Parathyroid adenoma (tissue), 2 donors: Measurements from ENCODE around the gene HS3ST2.

Experiments
- H2AFZ ChIP-seq: fragments of 300-600 bp; sonication (generic); one replicate; pipeline ENCODE4 v1.7.0; 2017; ENCODE audit warnings: antibody characterized with exemption, mild to moderate bottlenecking
- H3K27ac ChIP-seq: fragments of 300-600 bp; sonication (generic); one replicate; pipeline ENCODE4 v1.7.0; 2017
- H3K27me3 ChIP-seq: fragments of 300-600 bp; sonication (generic); one replicate; pipeline ENCODE4 v1.7.0; 2017; ENCODE audit warnings: low read length; ENCODE audit not compliant: control insufficient read depth, insufficient read depth
- H3K36me3 ChIP-seq: fragments of 300-600 bp; sonication (generic); one replicate; pipeline ENCODE4 v1.7.0; 2017; ENCODE audit warnings: low read length; ENCODE audit not compliant: control insufficient read depth, insufficient read depth
- H3K4me1 ChIP-seq: fragments of 300-600 bp; sonication (generic); one replicate; pipeline ENCODE4 v1.7.0; 2017; ENCODE audit warnings: control low read depth
- H3K4me2 ChIP-seq: fragments of 300-600 bp; sonication (generic); one replicate; pipeline ENCODE4 v1.7.0; 2017; ENCODE audit warnings: low read length
- H3K4me3 ChIP-seq: fragments of 300-600 bp; sonication (generic); one replicate; pipeline ENCODE4 v1.7.0; 2017; ENCODE audit warnings: low read depth, low read length
- H3K79me2 ChIP-seq: fragments of 300-600 bp; sonication (generic); one replicate; pipeline ENCODE4 v1.7.0; 2017; ENCODE audit warnings: control low read depth
- H3K9ac ChIP-seq: fragments of 300-600 bp; sonication (generic); one replicate; pipeline ENCODE4 v1.7.0; 2017; ENCODE audit warnings: mild to moderate bottlenecking
- H3K9me3 ChIP-seq: fragments of 300-600 bp; sonication (generic); one replicate; pipeline ENCODE4 v1.7.0; 2017; ENCODE audit warnings: low read length; ENCODE audit not compliant: control insufficient read depth
- CTCF ChIP-seq: fragments of 300-600 bp; sonication (generic); IDR thresholded peaks from one replicate; pipeline ENCODE4 v1.7.0; 2017; ENCODE audit warnings: antibody characterized with exemption, mild to moderate bottlenecking
- donor health status: primary hyperparathyroidism.

Gene HS3ST2

DNA sequence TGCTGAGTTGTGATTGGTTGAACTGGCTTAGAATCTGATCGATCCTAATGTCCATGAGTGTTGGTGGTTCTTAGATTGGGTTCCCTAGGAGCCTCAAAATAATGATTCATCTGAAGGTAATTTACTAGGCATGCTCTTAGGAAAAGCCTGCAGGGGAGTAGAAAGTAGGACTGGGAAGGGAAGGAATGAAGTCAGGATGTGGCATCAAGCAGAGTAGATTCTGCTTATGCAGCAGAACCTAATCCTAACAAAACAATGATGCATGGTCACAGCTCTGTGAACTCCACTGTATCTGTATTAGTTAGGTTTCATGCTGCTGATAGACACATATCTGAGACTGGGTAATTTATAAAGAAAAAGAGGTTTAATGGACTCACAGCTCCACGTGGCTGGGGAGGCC, 132.5 kb downstream of the HS3ST2 start:
- Histone ChIP-seq H3K27me3 (no peaks in the 10 kb centered on the region), H2AFZ (no peak overlapping the region), H3K4me3 (no peak overlapping the region), H3K27ac (no peak overlapping the region), H3K79me2 (no peaks in the 10 kb centered on the region), H3K9me3 (no peaks in the 10 kb centered on the region), H3K4me2 (no peak overlapping the region), H3K36me3 (no peaks in the 10 kb centered on the region), H3K9ac (no peak overlapping the region), H3K4me1 (peaks cover 5% of the 10 kb centered on the region)
- no peak for TF ChIP-seq CTCF

DNA sequence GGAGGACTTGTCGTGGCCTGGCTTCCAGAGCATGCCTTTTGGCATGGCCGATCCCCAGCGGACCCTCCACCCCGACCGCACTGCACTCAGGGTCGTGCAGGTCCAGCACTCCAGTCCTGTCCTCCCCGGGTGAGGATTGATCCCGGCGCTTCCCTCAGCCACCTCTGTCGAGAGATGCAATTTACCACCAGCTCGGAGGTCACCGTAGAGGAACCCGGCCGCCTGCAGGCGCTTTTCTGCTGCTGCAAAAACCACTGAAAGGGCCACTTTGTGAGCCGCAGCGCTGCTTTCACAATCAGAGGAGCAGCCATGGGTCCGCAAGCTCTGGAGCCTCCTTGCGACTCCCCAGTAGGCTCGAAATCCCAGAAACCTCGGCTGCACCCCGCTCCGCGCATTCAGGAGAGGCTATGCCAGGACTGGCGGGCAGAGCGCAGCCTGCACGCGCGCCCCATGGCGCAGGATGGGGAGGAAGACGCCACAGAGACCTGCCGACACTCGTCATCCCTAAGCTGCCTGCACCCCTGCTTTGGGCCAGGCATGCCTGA, 134.2 kb downstream of the HS3ST2 start:
- Histone ChIP-seq H3K36me3 (no peaks in the 10 kb centered on the region), H3K9ac (no peak overlapping the region), H3K9me3 (no peaks in the 10 kb centered on the region), H3K4me2 (peak overlapping the region; percentile 42), H3K27me3 (no peaks in the 10 kb centered on the region), H3K4me1 (peaks cover 5% of the 10 kb centered on the region), H2AFZ (peak overlapping the region; percentile 67), H3K27ac (no peak overlapping the region), H3K4me3 (no peak overlapping the region), H3K79me2 (no peaks in the 10 kb centered on the region)
- TF ChIP-seq CTCF: no peak

- H3K4me3 ChIP-seq: no peak overlapping the region
- H3K79me2 ChIP-seq: no peaks in the 10 kb centered on the region
- peak; percentile 70 for TF ChIP-seq CTCF
- H3K9ac ChIP-seq: no peak overlapping the region
- no peaks in the 10 kb centered on the region for H3K27me3 ChIP-seq
- peak overlapping the region; percentile 67 for H2AFZ ChIP-seq
- H3K27ac ChIP-seq: no peak overlapping the region
- no peaks in the 10 kb centered on the region for H3K9me3 ChIP-seq
- H3K36me3 ChIP-seq: no peaks in the 10 kb centered on the region
- peak overlapping the region; percentile 42 for H3K4me2 ChIP-seq
- H3K4me1 ChIP-seq: peaks cover 5% of the 10 kb centered on the region
Measured at GRCh38 chr16:22948603-22949368, 134.8 kb downstream of the HS3ST2 start.

GRCh38 chr16:22955461-22956070, 141.6 kb downstream of the HS3ST2 start:
- peaks cover 4% of the 10 kb centered on the region for H3K27me3 ChIP-seq
- no peak overlapping the region for H3K4me3 ChIP-seq
- no peak overlapping the region for H2AFZ ChIP-seq
- no peak for TF ChIP-seq CTCF
- H3K36me3 ChIP-seq: no peaks in the 10 kb centered on the region
- no peaks in the 10 kb centered on the region for H3K9me3 ChIP-seq
- H3K27ac ChIP-seq: no peak overlapping the region
- no peak overlapping the region for H3K9ac ChIP-seq
- H3K79me2 ChIP-seq: no peaks in the 10 kb centered on the region
- H3K4me2 ChIP-seq: no peak overlapping the region
- H3K4me1 ChIP-seq: no peaks in the 10 kb centered on the region
